ENCODE data around the gene RARA. TPM values are rescaled to one million over a fixed set of nuclear protein-coding genes. Genes with fewer than 3 reads are reported as not detected.

The RARA gene
- polyA plus RNA-seq, 1 experiment = 6.5 TPM

GRCh38 chr17:40316571-40317344 is 7.8 kb downstream of the RARA start:
- ChIA-PET POLR2A (interaction anchor here (0.6 to 1.3 kb wide), 3 partner anchors 8 to 176 kb away, joined by 4 to 9 read pairs (median 8); partner anchors contain the start of gene CASC3), CTCF (interaction anchor here (0.7 to 30.6 kb wide), 11 partner anchors 10 to 216 kb away, joined by 3 to 762 read pairs (median 4); partner anchors contain the start of genes GJD3 and RARA)
- H3K27me3 ChIP-seq (ENCODE audit: control insufficient read depth, insufficient read depth, low read length) = no peaks in the 10 kb centered on the region
- DNase-seq (ENCODE audit: low read depth) = no peak
- no peak for TF ChIP-seq CTCF (IDR thresholded peaks at IDR 0.05; ENCODE audit: insufficient read depth, low read depth, low read length)
- H3K4me3 ChIP-seq (ENCODE audit: low read depth, low read length) = peak overlapping the region; percentile 17; the same call in 1 of the 2 replicates
- H3K36me3 ChIP-seq (ENCODE audit: control insufficient read depth, insufficient read depth, low read length) = no peaks in the 10 kb centered on the region

GRCh38 chr17:40317345-40317873 is 8.4 kb downstream of the RARA start:
- DNase-seq (ENCODE audit: low read depth) = no peak
- Histone ChIP-seq H3K4me3 (ENCODE audit: low read depth, low read length) (peak overlapping the region; percentile 83), H3K27me3 (ENCODE audit: control insufficient read depth, insufficient read depth, low read length) (no peaks in the 10 kb centered on the region), H3K36me3 (ENCODE audit: control insufficient read depth, insufficient read depth, low read length) (no peaks in the 10 kb centered on the region)
- ChIA-PET POLR2A (interaction anchor here (0.6 to 1.3 kb wide), 4 partner anchors 9 to 177 kb away, joined by 4 to 9 read pairs (median 6); partner anchors contain the start of gene CASC3), CTCF (interaction anchor here (0.8 to 30.6 kb wide), 10 partner anchors 9 to 215 kb away, joined by 3 to 762 read pairs (median 4); partner anchors contain the start of genes GJD3 and RARA)
- TF ChIP-seq CTCF (IDR thresholded peaks at IDR 0.05; ENCODE audit: insufficient read depth, low read depth, low read length) = peak; percentile 85

- CTCF ChIA-PET = interaction anchor here (0.7 to 30.6 kb wide), 10 partner anchors 8 to 109 kb away, joined by 3 to 762 read pairs (median 6); partner anchors contain the start of genes GJD3 and RARA
- peak; percentile 80 for DNase-seq (ENCODE audit: low read depth)
- H3K36me3 ChIP-seq (ENCODE audit: control insufficient read depth, insufficient read depth, low read length) = no peaks in the 10 kb centered on the region
- peak overlapping the region; percentile 83 for H3K4me3 ChIP-seq (ENCODE audit: low read depth, low read length)
- TF ChIP-seq CTCF (IDR thresholded peaks at IDR 0.05; ENCODE audit: insufficient read depth, low read depth, low read length) = no peak
- H3K27me3 ChIP-seq (ENCODE audit: control insufficient read depth, insufficient read depth, low read length) = no peaks in the 10 kb centered on the region
- POLR2A ChIA-PET = interaction anchor here (0.5 to 2.0 kb wide), 5 partner anchors 11 to 219 kb away, joined by 3 to 8 read pairs (median 5); no protein-coding TSS in a partner anchor
Observed at GRCh38 chr17:40317880-40318829, 9.2 kb downstream of the RARA start.

- Histone ChIP-seq H3K36me3 (ENCODE audit: control insufficient read depth, insufficient read depth, low read length) (no peaks in the 10 kb centered on the region), H3K27me3 (ENCODE audit: control insufficient read depth, insufficient read depth, low read length) (no peaks in the 10 kb centered on the region), H3K4me3 (ENCODE audit: low read depth, low read length) (peak overlapping the region; percentile 83)
- POLR2A ChIA-PET = interaction anchor here (0.5 to 2.0 kb wide), 3 partner anchors 12 to 220 kb away, joined by 3 to 7 read pairs (median 3); no protein-coding TSS in a partner anchor
- CTCF ChIA-PET = interaction anchor here (0.7 to 30.6 kb wide), 5 partner anchors 9 to 33 kb away, joined by 3 to 762 read pairs (median 8); partner anchors contain the start of genes GJD3 and RARA
- peak; percentile 46 for TF ChIP-seq CTCF (IDR thresholded peaks at IDR 0.05; ENCODE audit: insufficient read depth, low read depth, low read length)
- DNase-seq (ENCODE audit: low read depth) = no peak
Observed at GRCh38 chr17:40318830-40319391, 9.9 kb downstream of the RARA start.
